Measurements from ENCODE around the gene CCDC40. TPM values are rescaled to one million over a fixed set of nuclear protein-coding genes. Genes with fewer than 3 reads are reported as not detected.
A peak's percentile ranks its signal among the peaks of the same experiment; 100 is the strongest.

CCDC40 gene
- total and polyA plus RNA-seq, 2 of the 13 experiments (the other 11 are each of a cell fraction or from before 2014, with no cell fraction given) = 4.1 to 5.5 TPM

- TF ChIP-seq ZNF121 (CRISPR knock-in tag; IDR thresholded peaks at IDR 0.05) (peak; percentile 82), YY1 (IDR thresholded peaks at IDR 0.05; ENCODE audit: insufficient read depth, insufficient replicate concordance, low read depth, low read length) (no peak), ZNF572 (CRISPR knock-in tag; IDR thresholded peaks at IDR 0.05) (0 out of 2 replicates have a peak, but pooled peaks have one; percentile 47), ZNF577 (CRISPR knock-in tag; IDR thresholded peaks at IDR 0.05; ENCODE audit: borderline replicate concordance, low read depth) (no peak), GPBP1L1 (CRISPR knock-in tag; IDR thresholded peaks at IDR 0.05) (no peak), ZSCAN20 (CRISPR knock-in tag; IDR thresholded peaks at IDR 0.05; ENCODE audit: borderline replicate concordance) (no peak), ZBTB20 (CRISPR knock-in tag; IDR thresholded peaks at IDR 0.05; ENCODE audit: borderline replicate concordance, low read depth) (no peak), HNRNPL (IDR thresholded peaks at IDR 0.05; ENCODE audit: low read depth, low read length) (no peak), KIAA2018 (CRISPR knock-in tag; IDR thresholded peaks at IDR 0.05; ENCODE audit: borderline replicate concordance) (no peak), GTF3A (CRISPR knock-in tag; conservative IDR thresholded peaks at IDR 0.05) (no peak), SOX6 (IDR thresholded peaks at IDR 0.05) (no peak), SOX6 (CRISPR knock-in tag; IDR thresholded peaks at IDR 0.05) (no peak), ZNF496 (CRISPR knock-in tag; IDR thresholded peaks at IDR 0.05; ENCODE audit: insufficient replicate concordance) (no peak), CEBPG (CRISPR knock-in tag; IDR thresholded peaks at IDR 0.05) (no peak), ZNF839 (CRISPR knock-in tag; IDR thresholded peaks at IDR 0.05; ENCODE audit: borderline replicate concordance) (peak; percentile 81; the same call in 1 of the 2 replicates)
- TF ChIP-seq, protein P1, sequence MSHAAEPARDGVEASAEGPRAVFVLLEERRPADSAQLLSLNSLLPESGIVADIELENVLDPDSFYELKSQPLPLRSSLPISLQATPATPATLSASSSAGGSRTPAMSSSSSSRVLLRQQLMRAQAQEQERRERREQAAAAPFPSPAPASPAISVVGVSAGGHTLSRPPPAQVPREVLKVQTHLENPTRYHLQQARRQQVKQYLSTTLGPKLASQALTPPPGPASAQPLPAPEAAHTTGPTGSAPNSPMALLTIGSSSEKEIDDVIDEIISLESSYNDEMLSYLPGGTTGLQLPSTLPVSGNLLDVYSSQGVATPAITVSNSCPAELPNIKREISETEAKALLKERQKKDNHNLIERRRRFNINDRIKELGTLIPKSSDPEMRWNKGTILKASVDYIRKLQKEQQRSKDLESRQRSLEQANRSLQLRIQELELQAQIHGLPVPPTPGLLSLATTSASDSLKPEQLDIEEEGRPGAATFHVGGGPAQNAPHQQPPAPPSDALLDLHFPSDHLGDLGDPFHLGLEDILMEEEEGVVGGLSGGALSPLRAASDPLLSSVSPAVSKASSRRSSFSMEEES (CRISPR knock-in tag; IDR thresholded peaks at IDR 0.05) = no peak
These were observed 34.1 kb downstream of the CCDC40 start (continued) for GRCh38 chr17:80070375-80071115.
